ENCODE data around the gene XKR3. TPM values are rescaled to one million over a fixed set of nuclear protein-coding genes. Genes with fewer than 3 reads are reported as not detected.

The XKR3 gene
- total RNA-seq, 1 donor, result not detected

- DNase-seq (ENCODE audit: low read depth), result no peak
- no peak overlapping the region for H3K4me3 ChIP-seq (ENCODE audit: low read depth, low read length)
- TF ChIP-seq, protein P1, sequence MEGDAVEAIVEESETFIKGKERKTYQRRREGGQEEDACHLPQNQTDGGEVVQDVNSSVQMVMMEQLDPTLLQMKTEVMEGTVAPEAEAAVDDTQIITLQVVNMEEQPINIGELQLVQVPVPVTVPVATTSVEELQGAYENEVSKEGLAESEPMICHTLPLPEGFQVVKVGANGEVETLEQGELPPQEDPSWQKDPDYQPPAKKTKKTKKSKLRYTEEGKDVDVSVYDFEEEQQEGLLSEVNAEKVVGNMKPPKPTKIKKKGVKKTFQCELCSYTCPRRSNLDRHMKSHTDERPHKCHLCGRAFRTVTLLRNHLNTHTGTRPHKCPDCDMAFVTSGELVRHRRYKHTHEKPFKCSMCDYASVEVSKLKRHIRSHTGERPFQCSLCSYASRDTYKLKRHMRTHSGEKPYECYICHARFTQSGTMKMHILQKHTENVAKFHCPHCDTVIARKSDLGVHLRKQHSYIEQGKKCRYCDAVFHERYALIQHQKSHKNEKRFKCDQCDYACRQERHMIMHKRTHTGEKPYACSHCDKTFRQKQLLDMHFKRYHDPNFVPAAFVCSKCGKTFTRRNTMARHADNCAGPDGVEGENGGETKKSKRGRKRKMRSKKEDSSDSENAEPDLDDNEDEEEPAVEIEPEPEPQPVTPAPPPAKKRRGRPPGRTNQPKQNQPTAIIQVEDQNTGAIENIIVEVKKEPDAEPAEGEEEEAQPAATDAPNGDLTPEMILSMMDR (IDR thresholded peaks at IDR 0.05; ENCODE audit: insufficient read depth, low read depth, low read length), result no peak
Measured at GRCh38 chr22:16827506-16827905, 2.3 kb upstream of the XKR3 start.

GRCh38 chr22:16819249-16819648, 6.0 kb downstream of the XKR3 start:
- no peak overlapping the region for H3K4me3 ChIP-seq (ENCODE audit: low read depth, low read length)
- TF ChIP-seq, protein P1 (IDR thresholded peaks at IDR 0.05; ENCODE audit: insufficient read depth, low read depth, low read length), result no peak
- no peak for DNase-seq (ENCODE audit: low read depth)

DNA sequence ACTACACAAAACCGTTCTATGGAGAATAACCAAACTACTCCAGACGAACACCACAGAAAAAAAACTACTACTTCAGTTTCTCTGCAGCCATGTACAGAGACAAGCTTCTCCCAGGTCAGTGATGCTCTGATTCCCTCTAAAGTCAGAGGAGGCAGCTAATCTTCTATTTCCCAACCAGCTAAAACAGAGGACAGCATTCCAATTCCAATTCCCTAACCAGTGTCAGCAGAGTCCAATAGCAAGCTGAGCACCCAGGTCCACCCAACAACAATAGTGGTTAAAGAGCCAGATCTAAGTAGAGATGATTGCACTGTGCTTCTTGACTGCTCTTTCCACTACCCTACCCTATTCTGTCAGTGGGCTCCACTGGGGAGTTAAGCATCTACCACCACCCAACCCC, 6.7 kb downstream of the XKR3 start:
- DNase-seq (ENCODE audit: low read depth), result no peak
- TF ChIP-seq, protein P1 (IDR thresholded peaks at IDR 0.05; ENCODE audit: insufficient read depth, low read depth, low read length), result no peak
- H3K4me3 ChIP-seq (ENCODE audit: low read depth, low read length), result no peak overlapping the region

- no peak overlapping the region for H3K4me3 ChIP-seq (ENCODE audit: low read depth, low read length)
- TF ChIP-seq, protein P1 (IDR thresholded peaks at IDR 0.05; ENCODE audit: insufficient read depth, low read depth, low read length), result no peak
- no peak for DNase-seq (ENCODE audit: low read depth)
Measured at GRCh38 chr22:16815073-16815472, 10.1 kb downstream of the XKR3 start.

- no peak for DNase-seq (ENCODE audit: low read depth)
- H3K4me3 ChIP-seq (ENCODE audit: low read depth, low read length), result no peak overlapping the region
- TF ChIP-seq, protein P1 (IDR thresholded peaks at IDR 0.05; ENCODE audit: insufficient read depth, low read depth, low read length), result no peak
Measured at GRCh38 chr22:16810188-16810802, 14.9 kb downstream of the XKR3 start.

DNA sequence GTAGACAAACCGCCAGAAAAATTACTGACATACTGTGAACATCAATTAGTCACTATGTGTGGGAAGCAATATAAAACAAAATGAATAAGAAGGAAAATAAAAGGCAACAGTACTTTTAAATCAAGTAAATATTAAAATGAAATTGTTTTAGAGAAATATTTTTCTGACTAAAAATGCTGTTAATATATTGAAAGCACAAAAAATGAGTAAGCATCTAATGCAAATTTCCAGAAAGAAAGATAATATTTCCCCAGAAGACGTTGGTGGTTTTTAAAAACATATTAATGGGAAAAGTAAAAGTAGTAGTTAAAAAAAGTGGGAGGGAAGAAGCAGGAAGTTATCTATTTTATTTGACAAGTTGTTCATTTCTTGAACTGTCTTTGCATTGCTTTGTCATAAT, 16.5 kb downstream of the XKR3 start:
- H3K4me3 ChIP-seq (ENCODE audit: low read depth, low read length), result no peak overlapping the region
- TF ChIP-seq, protein P1 (IDR thresholded peaks at IDR 0.05; ENCODE audit: insufficient read depth, low read depth, low read length), result no peak
- no peak for DNase-seq (ENCODE audit: low read depth)

DNA sequence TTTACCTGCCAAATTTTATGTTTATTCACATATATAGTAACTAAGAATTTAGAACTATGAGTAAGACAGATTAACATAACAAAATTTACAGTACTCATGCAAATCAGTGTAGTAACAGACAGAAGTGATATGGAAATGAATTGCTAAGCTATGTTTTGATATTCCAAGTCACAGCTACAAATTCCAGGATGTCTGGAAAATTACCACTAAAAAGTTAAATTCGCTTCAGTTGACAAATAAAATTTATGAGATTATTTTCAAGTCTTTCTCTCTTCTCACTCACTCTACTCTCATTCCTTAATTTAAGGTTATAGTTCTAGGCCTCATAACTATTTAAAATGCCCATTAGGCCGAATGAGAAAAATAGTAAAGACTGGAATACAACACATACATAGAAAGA, 18.1 kb downstream of the XKR3 start:
- TF ChIP-seq, protein P1 (IDR thresholded peaks at IDR 0.05; ENCODE audit: insufficient read depth, low read depth, low read length), result no peak
- H3K4me3 ChIP-seq (ENCODE audit: low read depth, low read length), result no peak overlapping the region
- DNase-seq (ENCODE audit: low read depth), result no peak
